ENCODE measurements around the gene VAMP4. TPM values are rescaled to one million over a fixed set of nuclear protein-coding genes. Genes with fewer than 3 reads are reported as not detected.

Gene VAMP4
- total RNA-seq, 1 donor from 2014 or later, result 16.2 TPM

DNA sequence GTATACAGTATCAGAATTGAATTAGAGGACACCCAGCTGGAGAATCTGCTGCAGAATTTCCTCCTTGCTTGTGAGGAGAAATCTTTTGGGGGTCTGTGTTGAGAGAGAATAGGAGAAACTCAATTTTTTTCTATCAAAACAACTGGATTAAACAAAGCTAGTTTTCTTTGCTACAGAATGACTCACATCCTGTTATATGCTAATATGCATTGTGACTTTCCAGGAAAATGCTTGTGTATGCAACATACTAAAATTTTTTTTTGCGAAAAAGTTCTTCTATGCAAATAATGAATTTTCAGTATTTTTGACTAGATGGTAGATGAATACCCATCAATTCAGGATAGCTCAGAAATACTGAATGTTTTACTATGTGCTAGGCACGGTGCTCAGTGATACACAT lies 2.2 kb downstream of the VAMP4 start:
- H3K36me3 ChIP-seq, result no peaks in the 10 kb centered on the region
- Mint-ChIP-seq H3K4me3 (no peak overlapping the region), H3K36me3 (peaks cover 7% of the 10 kb centered on the region), H3K27me3 (ENCODE audit: insufficient read depth, low read depth) (no peaks in the 10 kb centered on the region), H3K27ac (no peak overlapping the region), H3K9me3 (no peaks in the 10 kb centered on the region), H3K4me1 (peaks cover 31% of the 10 kb centered on the region)
- peaks cover 18% of the 10 kb centered on the region for H3F3A ChIP-seq (ENCODE audit: low read depth)
- H3K4me1 ChIP-seq, result peaks cover 19% of the 10 kb centered on the region
- H3K9me3 ChIP-seq (ENCODE audit: low read depth), result no peaks in the 10 kb centered on the region
- DNase-seq (ENCODE audit: low spot score), result no peak
- no peaks in the 10 kb centered on the region for H4K20me1 ChIP-seq (ENCODE audit: low read depth)
- peaks cover 3% of the 10 kb centered on the region for H3K79me2 ChIP-seq (ENCODE audit: low read depth)
- no peak overlapping the region for H3K4me2 ChIP-seq
- no peak overlapping the region for H3K27ac ChIP-seq
- TF ChIP-seq EZH2 (IDR thresholded peaks at IDR 0.05), result no peak
- TF ChIP-seq, protein P1, sequence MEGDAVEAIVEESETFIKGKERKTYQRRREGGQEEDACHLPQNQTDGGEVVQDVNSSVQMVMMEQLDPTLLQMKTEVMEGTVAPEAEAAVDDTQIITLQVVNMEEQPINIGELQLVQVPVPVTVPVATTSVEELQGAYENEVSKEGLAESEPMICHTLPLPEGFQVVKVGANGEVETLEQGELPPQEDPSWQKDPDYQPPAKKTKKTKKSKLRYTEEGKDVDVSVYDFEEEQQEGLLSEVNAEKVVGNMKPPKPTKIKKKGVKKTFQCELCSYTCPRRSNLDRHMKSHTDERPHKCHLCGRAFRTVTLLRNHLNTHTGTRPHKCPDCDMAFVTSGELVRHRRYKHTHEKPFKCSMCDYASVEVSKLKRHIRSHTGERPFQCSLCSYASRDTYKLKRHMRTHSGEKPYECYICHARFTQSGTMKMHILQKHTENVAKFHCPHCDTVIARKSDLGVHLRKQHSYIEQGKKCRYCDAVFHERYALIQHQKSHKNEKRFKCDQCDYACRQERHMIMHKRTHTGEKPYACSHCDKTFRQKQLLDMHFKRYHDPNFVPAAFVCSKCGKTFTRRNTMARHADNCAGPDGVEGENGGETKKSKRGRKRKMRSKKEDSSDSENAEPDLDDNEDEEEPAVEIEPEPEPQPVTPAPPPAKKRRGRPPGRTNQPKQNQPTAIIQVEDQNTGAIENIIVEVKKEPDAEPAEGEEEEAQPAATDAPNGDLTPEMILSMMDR (IDR thresholded peaks at IDR 0.05), result no peak
- H2AFZ ChIP-seq (replicated peaks), result no peak overlapping the region
- no peak overlapping the region for H3K9ac ChIP-seq
- no peaks in the 10 kb centered on the region for H3K27me3 ChIP-seq
- H3K4me3 ChIP-seq, result no peak overlapping the region

DNA sequence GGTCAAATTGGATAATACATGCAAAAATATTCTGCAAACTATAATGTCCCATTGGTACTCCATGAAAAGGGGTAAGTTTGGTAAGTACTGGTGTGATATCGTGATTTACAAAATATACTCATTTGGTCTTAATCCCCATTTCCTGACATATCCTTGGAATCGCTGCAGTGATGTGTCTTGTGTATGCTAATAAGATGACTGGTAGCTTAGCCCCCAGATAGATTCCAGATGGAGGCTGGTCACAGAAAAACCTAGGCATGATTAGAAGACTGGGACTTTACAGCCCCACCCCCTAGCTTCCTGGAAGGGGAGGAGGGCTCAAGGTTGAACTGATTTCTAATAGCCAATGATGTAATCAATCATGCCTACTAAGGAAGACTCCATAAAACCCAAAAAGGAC lies 3.0 kb downstream of the VAMP4 start:
- Histone ChIP-seq H2AFZ (replicated peaks) (no peak overlapping the region), H3K9me3 (ENCODE audit: low read depth) (no peaks in the 10 kb centered on the region), H3K4me2 (no peak overlapping the region), H4K20me1 (ENCODE audit: low read depth) (no peaks in the 10 kb centered on the region), H3K27me3 (no peaks in the 10 kb centered on the region), H3K36me3 (no peaks in the 10 kb centered on the region), H3K4me1 (peaks cover 19% of the 10 kb centered on the region), H3K4me3 (no peak overlapping the region), H3K27ac (no peak overlapping the region), H3F3A (ENCODE audit: low read depth) (peaks cover 18% of the 10 kb centered on the region), H3K9ac (no peak overlapping the region), H3K79me2 (ENCODE audit: low read depth) (peaks cover 3% of the 10 kb centered on the region)
- H3K27ac Mint-ChIP-seq, result no peak overlapping the region
- H3K4me3 Mint-ChIP-seq, result no peak overlapping the region
- no peak for DNase-seq (ENCODE audit: low spot score)
- peaks cover 29% of the 10 kb centered on the region for H3K4me1 Mint-ChIP-seq
- no peaks in the 10 kb centered on the region for H3K27me3 Mint-ChIP-seq (ENCODE audit: insufficient read depth, low read depth)
- peaks cover 7% of the 10 kb centered on the region for H3K36me3 Mint-ChIP-seq
- no peaks in the 10 kb centered on the region for H3K9me3 Mint-ChIP-seq
- no peak for TF ChIP-seq EZH2phosphoT487 (IDR thresholded peaks at IDR 0.05)
- no peak for TF ChIP-seq EZH2 (IDR thresholded peaks at IDR 0.05)
- TF ChIP-seq, protein P1 (IDR thresholded peaks at IDR 0.05), result no peak

DNA sequence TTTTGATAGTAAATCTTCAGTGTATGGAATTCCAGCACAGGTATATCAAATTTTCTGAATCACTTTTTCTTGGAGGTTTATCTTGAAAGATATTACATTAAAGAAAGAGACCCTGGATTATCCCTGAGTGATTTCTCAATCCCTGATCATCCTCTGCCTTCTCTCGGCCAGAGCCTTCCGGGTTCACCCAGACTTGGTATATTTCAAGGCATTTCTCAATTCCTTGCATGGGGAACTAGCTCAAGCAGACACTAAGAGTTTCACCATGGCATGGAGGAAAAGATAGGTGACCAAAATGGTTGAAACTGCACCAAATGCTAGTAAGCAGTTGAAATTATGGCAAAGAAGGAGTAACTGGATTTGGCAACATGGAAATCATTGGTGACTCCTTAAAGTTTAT lies 5.7 kb downstream of the VAMP4 start:
- H3K4me2 ChIP-seq, result no peak overlapping the region
- H3K79me2 ChIP-seq (ENCODE audit: low read depth), result peaks cover 3% of the 10 kb centered on the region
- peaks cover 8% of the 10 kb centered on the region for H3K4me1 ChIP-seq
- Mint-ChIP-seq H3K4me1 (peaks cover 14% of the 10 kb centered on the region), H3K27ac (no peak overlapping the region), H3K4me3 (no peak overlapping the region), H3K27me3 (ENCODE audit: insufficient read depth, low read depth) (no peaks in the 10 kb centered on the region), H3K9me3 (no peaks in the 10 kb centered on the region), H3K36me3 (peaks cover 11% of the 10 kb centered on the region)
- H3K9ac ChIP-seq, result no peak overlapping the region
- H4K20me1 ChIP-seq (ENCODE audit: low read depth), result no peaks in the 10 kb centered on the region
- no peaks in the 10 kb centered on the region for H3F3A ChIP-seq (ENCODE audit: low read depth)
- H3K9me3 ChIP-seq (ENCODE audit: low read depth), result no peaks in the 10 kb centered on the region
- DNase-seq (ENCODE audit: low spot score), result no peak
- H3K4me3 ChIP-seq, result no peak overlapping the region
- no peak overlapping the region for H3K27ac ChIP-seq
- TF ChIP-seq EZH2phosphoT487 (IDR thresholded peaks at IDR 0.05) (no peak), EZH2 (IDR thresholded peaks at IDR 0.05) (no peak)
- TF ChIP-seq, protein P1 (IDR thresholded peaks at IDR 0.05), result no peak
- no peaks in the 10 kb centered on the region for H3K36me3 ChIP-seq
- H3K27me3 ChIP-seq, result no peaks in the 10 kb centered on the region
- no peak overlapping the region for H2AFZ ChIP-seq (replicated peaks)

Data from neural progenitor cell (in vitro differentiated cells).